Measurements from ENCODE around the gene CHN2.

CHN2 gene

GRCh38 chr7:29302666-29303395 is 108.3 kb downstream of the CHN2 start:
- H3K27ac Mint-ChIP-seq: no peak overlapping the region
- ATAC-seq: no peak
- H3K36me3 Mint-ChIP-seq (ENCODE audit: low read depth): no peaks in the 10 kb centered on the region
- H3K4me1 Mint-ChIP-seq: no peaks in the 10 kb centered on the region
- no peak overlapping the region for H3K4me3 Mint-ChIP-seq
- H3K9me3 Mint-ChIP-seq: no peaks in the 10 kb centered on the region
- DNase-seq: no peak
- no peaks in the 10 kb centered on the region for H3K27me3 Mint-ChIP-seq

DNA sequence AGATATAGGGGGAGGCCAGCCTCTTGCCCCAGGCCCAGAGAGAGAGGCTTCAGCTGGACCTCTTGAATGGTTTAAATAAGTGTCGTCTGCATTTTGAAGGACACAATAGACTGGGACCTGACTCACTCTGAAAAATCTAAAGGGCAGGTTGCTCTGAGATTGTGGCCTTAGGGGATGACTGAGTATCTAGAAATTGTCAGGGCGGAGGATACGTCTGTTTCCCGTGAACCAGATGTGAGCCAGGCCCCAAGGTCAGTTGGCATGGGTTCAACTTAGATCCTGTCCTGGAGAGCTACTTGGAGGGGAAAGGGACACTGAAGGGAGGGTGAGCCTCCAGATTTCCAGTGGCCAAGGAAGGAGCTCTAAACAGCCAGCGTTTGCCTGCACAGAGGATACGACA is 110.2 kb downstream of the CHN2 start:
- no peak for ATAC-seq

DNA sequence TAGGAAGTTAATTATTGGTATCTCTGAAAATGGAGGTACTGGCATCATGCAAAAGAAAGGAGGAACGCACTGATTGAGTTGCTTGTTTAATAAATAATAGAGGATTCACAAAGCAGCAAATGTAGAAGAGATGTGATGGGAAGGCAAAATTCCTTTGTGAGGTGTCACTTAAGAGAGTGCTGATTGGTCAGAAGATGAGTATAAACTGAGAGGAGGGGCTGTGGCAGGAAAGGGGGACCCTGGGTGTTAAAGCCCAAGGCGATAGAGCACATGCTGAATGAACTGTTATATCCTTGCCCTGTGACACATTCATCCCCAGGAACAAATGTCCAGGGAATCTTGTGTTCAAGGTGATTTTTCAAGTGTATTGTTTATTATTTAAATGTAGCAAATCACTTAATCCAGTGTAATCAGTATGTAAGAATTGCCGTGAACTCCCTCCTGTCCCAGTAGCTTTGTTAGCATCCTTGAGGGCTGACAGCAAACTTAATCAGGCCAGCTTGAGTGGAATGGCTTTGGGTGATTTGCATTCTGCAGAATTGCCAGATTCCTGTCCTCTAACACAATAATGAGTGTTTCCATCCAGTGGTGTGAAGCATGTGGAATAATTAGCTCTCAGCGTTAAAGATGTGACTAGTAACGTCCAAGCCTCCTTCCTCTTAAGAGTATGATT is 111.9 kb downstream of the CHN2 start:
- no peak overlapping the region for H3K27ac Mint-ChIP-seq
- DNase-seq (no peak), ATAC-seq (no peak)
- peaks cover 2% of the 10 kb centered on the region for H3K36me3 Mint-ChIP-seq (ENCODE audit: low read depth)
- no peaks in the 10 kb centered on the region for H3K27me3 Mint-ChIP-seq
- no peak overlapping the region for H3K4me3 Mint-ChIP-seq
- peaks cover 19% of the 10 kb centered on the region for H3K9me3 Mint-ChIP-seq
- H3K4me1 Mint-ChIP-seq: no peaks in the 10 kb centered on the region

More for the DNA sequence above, 110.2 kb downstream of the CHN2 start:
- Mint-ChIP-seq H3K27ac (no peak overlapping the region), H3K27me3 (no peaks in the 10 kb centered on the region), H3K36me3 (ENCODE audit: low read depth) (no peaks in the 10 kb centered on the region), H3K9me3 (peaks cover 9% of the 10 kb centered on the region), H3K4me1 (no peaks in the 10 kb centered on the region), H3K4me3 (no peak overlapping the region)
- DNase-seq: no peak

DNA sequence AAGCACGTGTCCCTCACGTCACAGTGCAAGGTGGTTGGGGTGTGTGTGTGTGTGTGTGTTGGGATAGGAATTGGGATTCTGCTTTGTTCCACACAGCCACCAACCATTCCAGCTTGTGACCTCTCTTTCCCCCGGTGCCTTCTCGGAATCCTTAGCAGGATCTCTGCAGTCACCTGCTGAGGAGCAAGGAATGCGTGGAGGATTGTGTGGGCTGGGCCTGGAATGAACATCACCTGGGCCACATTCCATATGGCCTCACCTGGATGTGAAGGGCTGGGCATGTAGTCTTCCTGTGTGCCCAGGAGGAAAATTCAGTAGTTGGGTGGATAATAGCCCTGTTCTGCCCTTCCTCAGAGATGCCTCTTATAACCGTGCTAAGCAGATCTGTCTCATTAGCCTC is 113.8 kb downstream of the CHN2 start:
- H3K9me3 Mint-ChIP-seq: peaks cover 19% of the 10 kb centered on the region
- H3K27me3 Mint-ChIP-seq: no peaks in the 10 kb centered on the region
- DNase-seq: no peak
- ATAC-seq: no peak
- no peak overlapping the region for H3K27ac Mint-ChIP-seq
- peaks cover 2% of the 10 kb centered on the region for H3K36me3 Mint-ChIP-seq (ENCODE audit: low read depth)
- no peak overlapping the region for H3K4me3 Mint-ChIP-seq
- H3K4me1 Mint-ChIP-seq: no peaks in the 10 kb centered on the region

DNA sequence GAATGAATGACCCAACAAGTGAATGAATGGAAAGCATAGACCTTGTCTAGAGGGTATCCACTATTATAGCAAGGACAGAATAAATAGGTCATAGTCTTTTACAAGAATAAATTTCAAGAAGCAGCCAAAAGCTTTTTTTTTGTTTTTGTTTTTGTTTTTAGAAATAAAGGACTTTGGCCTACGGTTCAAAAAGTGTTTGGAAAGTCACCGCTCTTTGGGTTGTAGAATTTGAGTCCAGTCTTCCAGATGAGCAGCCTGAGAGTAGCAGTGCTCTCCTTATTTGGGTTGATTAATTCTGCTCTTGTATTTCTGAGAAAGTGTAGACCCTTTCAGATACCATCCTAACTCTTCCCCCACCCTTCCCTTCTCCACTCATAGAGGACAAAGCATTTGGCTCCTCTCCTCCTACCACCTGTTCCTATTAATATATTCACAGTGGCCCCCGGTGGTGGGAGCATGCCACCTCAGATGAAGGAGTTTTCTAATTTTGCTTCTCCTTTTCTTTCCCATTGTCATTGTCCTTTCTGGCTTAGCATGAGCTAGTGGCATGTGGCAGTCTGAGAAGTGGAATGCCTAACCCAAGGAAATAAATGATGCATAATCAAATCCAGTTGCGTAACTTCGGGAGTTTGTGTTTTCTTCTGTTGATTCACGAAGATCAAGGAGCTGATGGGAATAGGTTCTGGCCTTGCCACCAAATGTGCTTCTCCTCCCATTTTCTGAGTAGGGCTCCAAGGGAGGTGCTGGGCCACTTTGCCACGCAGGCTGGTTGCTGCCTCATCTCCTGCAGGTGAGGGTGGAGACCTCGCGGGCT is 114.7 kb downstream of the CHN2 start:
- ATAC-seq (no peak), DNase-seq (no peak)
- H3K36me3 Mint-ChIP-seq (ENCODE audit: low read depth): peaks cover 2% of the 10 kb centered on the region
- H3K27me3 Mint-ChIP-seq: no peaks in the 10 kb centered on the region
- no peak overlapping the region for H3K27ac Mint-ChIP-seq
- H3K4me3 Mint-ChIP-seq: no peak overlapping the region
- peaks cover 19% of the 10 kb centered on the region for H3K9me3 Mint-ChIP-seq
- no peaks in the 10 kb centered on the region for H3K4me1 Mint-ChIP-seq

- Mint-ChIP-seq H3K4me1 (no peaks in the 10 kb centered on the region), H3K4me3 (no peak overlapping the region), H3K9me3 (peaks cover 19% of the 10 kb centered on the region), H3K27me3 (no peaks in the 10 kb centered on the region), H3K36me3 (ENCODE audit: low read depth) (peaks cover 2% of the 10 kb centered on the region), H3K27ac (no peak overlapping the region)
- no peak for ATAC-seq
- no peak for DNase-seq
Observed at GRCh38 chr7:29310625-29311024, 116.0 kb downstream of the CHN2 start.

- H3K27me3 Mint-ChIP-seq: no peaks in the 10 kb centered on the region
- H3K36me3 Mint-ChIP-seq (ENCODE audit: low read depth): peaks cover 2% of the 10 kb centered on the region
- peaks cover 19% of the 10 kb centered on the region for H3K9me3 Mint-ChIP-seq
- no peak for ATAC-seq
- no peak overlapping the region for H3K27ac Mint-ChIP-seq
- H3K4me3 Mint-ChIP-seq: no peak overlapping the region
- no peak for DNase-seq
- H3K4me1 Mint-ChIP-seq: no peaks in the 10 kb centered on the region
Observed at GRCh38 chr7:29311314-29311713, 116.7 kb downstream of the CHN2 start.

DNA sequence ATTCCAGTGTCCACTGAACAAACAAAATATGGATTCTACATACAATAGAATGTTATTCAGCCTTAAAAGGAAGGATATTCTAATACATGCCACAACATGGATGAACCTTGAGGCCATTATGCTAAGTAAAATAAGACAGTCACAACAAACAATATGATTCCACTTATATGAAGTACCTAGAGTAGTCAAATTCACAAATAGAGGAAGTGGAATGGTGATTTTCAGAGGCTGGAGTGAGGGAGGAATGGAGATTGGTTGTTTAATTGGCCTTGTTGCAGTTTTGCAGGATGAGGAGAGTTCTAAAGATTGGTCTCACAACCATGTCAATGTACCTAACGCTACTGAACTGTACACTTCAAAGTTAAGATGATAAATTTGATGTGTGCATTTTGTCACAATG is 119.6 kb downstream of the CHN2 start:
- no peak overlapping the region for H3K27ac Mint-ChIP-seq
- H3K36me3 Mint-ChIP-seq (ENCODE audit: low read depth): peaks cover 2% of the 10 kb centered on the region
- no peaks in the 10 kb centered on the region for H3K27me3 Mint-ChIP-seq

GRCh38 chr7:29315122-29315891 is 120.7 kb downstream of the CHN2 start:
- H3K36me3 Mint-ChIP-seq (ENCODE audit: low read depth): peaks cover 2% of the 10 kb centered on the region
- H3K9me3 Mint-ChIP-seq: peaks cover 6% of the 10 kb centered on the region
- H3K27ac Mint-ChIP-seq: no peak overlapping the region
- DNase-seq (no peak), ATAC-seq (no peak)
- H3K27me3 Mint-ChIP-seq: no peaks in the 10 kb centered on the region
- H3K4me1 Mint-ChIP-seq: peaks cover 2% of the 10 kb centered on the region
- H3K4me3 Mint-ChIP-seq: no peak overlapping the region

More for the DNA sequence above, 119.6 kb downstream of the CHN2 start:
- DNase-seq (no peak), ATAC-seq (no peak)
- Mint-ChIP-seq H3K4me3 (no peak overlapping the region), H3K9me3 (peaks cover 13% of the 10 kb centered on the region), H3K4me1 (no peaks in the 10 kb centered on the region)

DNA sequence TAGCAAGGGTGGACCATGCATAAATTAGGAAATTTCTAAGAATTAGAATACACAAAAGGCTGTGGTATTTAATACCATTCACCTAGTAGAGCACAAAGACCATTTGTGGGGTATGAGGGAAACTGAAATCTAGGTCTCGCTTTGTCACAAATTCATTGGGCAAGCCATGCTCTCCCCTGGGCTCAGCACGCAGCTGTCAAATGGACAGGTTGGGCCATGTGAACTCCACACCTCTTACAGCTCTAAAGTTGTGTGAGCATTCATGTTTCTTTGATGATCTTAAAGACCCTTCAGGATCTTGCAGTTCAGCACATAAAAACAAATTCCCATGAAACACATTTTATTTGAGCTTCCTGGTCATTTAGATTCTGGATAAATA is 121.3 kb downstream of the CHN2 start:
- Mint-ChIP-seq H3K27ac (no peak overlapping the region), H3K36me3 (ENCODE audit: low read depth) (peaks cover 2% of the 10 kb centered on the region), H3K4me1 (peaks cover 5% of the 10 kb centered on the region), H3K4me3 (no peak overlapping the region), H3K9me3 (peaks cover 5% of the 10 kb centered on the region), H3K27me3 (no peaks in the 10 kb centered on the region)
- DNase-seq: no peak
- no peak for ATAC-seq

- Mint-ChIP-seq H3K36me3 (ENCODE audit: low read depth) (no peaks in the 10 kb centered on the region), H3K4me1 (peaks cover 5% of the 10 kb centered on the region), H3K4me3 (no peak overlapping the region), H3K27me3 (no peaks in the 10 kb centered on the region), H3K27ac (no peak overlapping the region), H3K9me3 (no peaks in the 10 kb centered on the region)
- no peak for ATAC-seq
- DNase-seq: no peak
Observed at GRCh38 chr7:29316926-29317325, 122.4 kb downstream of the CHN2 start.

- Mint-ChIP-seq H3K9me3 (no peaks in the 10 kb centered on the region), H3K36me3 (ENCODE audit: low read depth) (peaks cover 3% of the 10 kb centered on the region), H3K27me3 (peaks cover 2% of the 10 kb centered on the region), H3K4me1 (peaks cover 5% of the 10 kb centered on the region), H3K27ac (no peak overlapping the region), H3K4me3 (no peak overlapping the region)
- ATAC-seq (no peak), DNase-seq (no peak)
Observed at GRCh38 chr7:29318853-29319718, 124.5 kb downstream of the CHN2 start.

DNA sequence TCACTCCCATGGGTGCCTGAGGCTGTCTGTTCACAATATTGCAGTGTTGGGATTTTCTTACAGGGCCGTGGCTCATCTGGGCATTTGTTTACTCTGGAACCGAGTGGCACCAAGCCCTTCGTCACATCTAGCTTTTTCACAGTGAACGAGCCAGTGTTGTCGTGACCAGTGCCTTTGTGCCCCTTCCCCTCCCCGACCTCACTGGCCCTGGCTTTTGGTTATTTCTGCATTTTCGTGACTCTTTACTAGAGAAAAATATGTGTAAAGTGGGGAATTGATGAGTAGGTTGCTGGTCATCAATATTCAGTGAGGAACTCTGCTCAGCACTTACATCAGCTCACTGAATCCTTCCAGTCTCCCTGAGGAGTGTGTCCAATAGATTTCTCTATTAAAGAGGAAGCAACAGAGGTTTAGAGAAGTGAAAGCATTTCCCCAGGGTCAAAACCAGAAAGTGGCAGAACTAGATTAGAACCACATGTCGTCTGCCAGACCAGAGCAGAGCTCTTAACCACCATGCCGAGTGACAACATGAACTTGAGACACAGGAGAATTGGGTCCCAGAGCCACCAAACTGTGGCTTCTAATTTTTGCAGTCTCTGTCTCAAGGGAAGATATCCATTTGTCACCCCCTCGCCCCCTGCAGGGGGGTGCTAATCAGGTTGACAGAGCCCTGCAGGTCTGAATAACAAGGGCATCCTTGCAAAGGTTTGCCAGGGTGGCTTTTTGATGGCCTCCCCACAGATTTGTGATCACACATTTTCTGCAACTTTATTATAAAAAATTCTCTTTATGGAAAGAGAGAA is 125.3 kb downstream of the CHN2 start:
- DNase-seq (no peak), ATAC-seq (no peak)
- H3K4me1 Mint-ChIP-seq: peaks cover 5% of the 10 kb centered on the region
- H3K4me3 Mint-ChIP-seq: no peak overlapping the region
- H3K36me3 Mint-ChIP-seq (ENCODE audit: low read depth): peaks cover 3% of the 10 kb centered on the region
- H3K27me3 Mint-ChIP-seq: peaks cover 2% of the 10 kb centered on the region
- H3K27ac Mint-ChIP-seq: no peak overlapping the region
- no peaks in the 10 kb centered on the region for H3K9me3 Mint-ChIP-seq

Data from activated naive CD8-positive, alpha-beta T cell treated with anti-CD3 and anti-CD28 coated beads, Interleukin-2, amount 50 U/mL, for 24 hours (primary cell).